Subcutaneous adipose tissue (tissue), 4 donors: ENCODE measurements around the gene PHF8. TPM values are rescaled to one million over a fixed set of nuclear protein-coding genes. Genes with fewer than 3 reads are reported as not detected.

Experiments used
- CTCF ChIP-seq: fragments of 450-650 bp; IDR thresholded peaks from one replicate; pipeline ENCODE4 v1.5.1; 2016; ENCODE audit warnings: low read depth, mild to moderate bottlenecking, control low read depth, antibody characterized with exemption, moderate library complexity
- total RNA-seq, 4 donors: library from RNA; depleted of rRNA; stranded (reverse); fragments of >200 nt; gene quantifications; one replicate each; pipeline ENCODE4 v1.1.0, GENCODE V29; 2016

The PHF8 gene
- total RNA-seq, 4 donors from 2014 or later, result 19.7 to 27.7 (median 24.2) TPM

- no peak for TF ChIP-seq CTCF
These were observed 14.6 kb downstream of the PHF8 start for GRCh38 chrX:54029529-54030143.

- TF ChIP-seq CTCF, result no peak
These were observed 19.9 kb downstream of the PHF8 start for GRCh38 chrX:54024350-54024749.

- no peak for TF ChIP-seq CTCF
These were observed 31.3 kb downstream of the PHF8 start for GRCh38 chrX:54012830-54013500.

- no peak for TF ChIP-seq CTCF
These were observed 36.6 kb downstream of the PHF8 start for GRCh38 chrX:54007682-54008081.

GRCh38 chrX:53997724-53998123 lies 46.5 kb downstream of the PHF8 start:
- no peak for TF ChIP-seq CTCF

GRCh38 chrX:53992589-53992988 lies 51.7 kb downstream of the PHF8 start:
- TF ChIP-seq CTCF, result no peak

GRCh38 chrX:53990171-53990570 lies 54.1 kb downstream of the PHF8 start:
- no peak for TF ChIP-seq CTCF
